ENCODE data around the gene ZNF438.

Gene ZNF438

DNA sequence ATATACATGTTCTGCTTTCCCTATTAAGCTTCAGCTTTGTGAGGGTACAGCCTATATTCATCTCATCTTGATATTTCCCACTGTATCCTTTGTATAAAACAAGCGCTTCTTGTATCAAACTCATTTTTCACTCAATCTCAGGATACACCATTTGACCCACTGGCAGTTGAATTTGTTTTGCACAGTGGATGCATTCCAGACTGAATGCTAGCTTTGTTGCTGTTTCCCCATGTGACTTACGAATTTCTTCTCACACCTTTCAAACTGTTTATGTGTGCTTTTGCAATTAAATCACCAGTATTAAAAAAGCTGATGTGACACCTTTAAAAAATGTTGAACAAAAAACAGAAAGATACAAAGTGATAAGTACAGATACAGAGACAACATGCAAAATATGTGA, 180.9 kb downstream of the ZNF438 start:
- no peak for DNase-seq

DNA sequence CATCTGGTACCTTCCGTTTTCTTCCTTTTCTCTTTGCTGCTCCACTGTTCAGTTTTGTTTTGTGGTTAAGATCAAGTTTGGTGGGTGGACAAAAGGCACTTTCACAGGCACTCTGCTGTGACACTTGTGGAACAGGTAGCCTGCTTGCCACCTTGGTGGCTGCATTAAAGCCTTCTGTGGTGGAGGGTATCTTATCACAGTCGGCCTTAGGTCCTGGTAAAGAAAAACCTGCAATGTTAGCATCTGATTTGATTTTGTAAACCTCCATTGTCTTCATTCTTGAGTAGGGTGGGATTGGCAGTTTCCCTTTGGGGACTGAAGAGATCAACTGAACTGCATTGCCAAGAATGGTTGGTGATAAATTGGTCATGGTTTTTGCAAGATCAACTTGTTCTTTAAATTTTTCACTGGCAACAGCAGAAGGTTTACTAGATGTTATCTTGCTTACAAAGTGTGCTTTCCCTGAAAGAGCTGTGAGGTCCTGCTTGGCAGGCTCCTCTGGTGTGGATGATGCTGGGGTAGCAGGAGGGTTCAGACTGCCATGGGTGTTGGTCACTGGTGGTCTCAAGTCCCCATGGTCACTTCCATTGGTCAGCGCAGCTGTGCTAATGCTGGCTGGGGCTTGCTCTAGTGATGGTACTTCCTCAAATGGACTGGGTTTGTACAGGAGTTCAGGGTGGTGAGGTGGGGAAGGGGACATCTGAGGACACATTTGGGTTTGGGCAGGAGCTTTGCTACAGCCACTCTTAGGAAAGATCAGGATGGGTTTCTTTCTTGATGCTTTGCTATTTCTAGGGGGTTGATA, 182.2 kb downstream of the ZNF438 start:
- DNase-seq: no peak

DNA sequence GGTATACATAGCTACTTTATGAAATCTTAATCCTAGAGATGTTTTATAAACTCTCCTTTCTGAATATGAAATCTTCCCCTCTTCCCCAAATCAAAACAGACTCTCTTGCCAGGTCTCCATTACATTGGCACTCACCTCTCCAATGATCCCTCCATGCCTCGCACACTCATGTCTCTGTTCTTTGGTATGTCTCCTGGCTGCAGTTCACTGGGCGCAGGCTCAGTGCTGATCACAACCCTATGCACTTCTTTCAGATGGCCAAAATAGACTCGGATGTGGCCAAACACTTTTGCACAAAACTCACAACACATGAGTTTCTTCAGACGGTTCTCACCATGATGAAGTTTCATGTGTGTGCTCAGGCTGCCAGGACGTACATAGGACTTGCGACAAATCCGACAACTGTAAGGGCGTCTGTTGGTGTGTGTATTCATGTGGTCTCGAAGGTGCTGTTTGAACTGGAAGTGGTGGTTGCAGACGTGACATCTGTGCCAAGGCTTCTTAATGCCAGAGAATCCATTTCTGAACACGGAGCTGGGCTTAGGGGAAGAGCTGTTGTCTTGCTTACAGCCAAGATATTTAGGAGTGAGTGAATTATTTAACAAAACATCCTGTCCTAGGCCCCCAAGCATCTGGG, 183.2 kb downstream of the ZNF438 start:
- no peak for DNase-seq

DNA sequence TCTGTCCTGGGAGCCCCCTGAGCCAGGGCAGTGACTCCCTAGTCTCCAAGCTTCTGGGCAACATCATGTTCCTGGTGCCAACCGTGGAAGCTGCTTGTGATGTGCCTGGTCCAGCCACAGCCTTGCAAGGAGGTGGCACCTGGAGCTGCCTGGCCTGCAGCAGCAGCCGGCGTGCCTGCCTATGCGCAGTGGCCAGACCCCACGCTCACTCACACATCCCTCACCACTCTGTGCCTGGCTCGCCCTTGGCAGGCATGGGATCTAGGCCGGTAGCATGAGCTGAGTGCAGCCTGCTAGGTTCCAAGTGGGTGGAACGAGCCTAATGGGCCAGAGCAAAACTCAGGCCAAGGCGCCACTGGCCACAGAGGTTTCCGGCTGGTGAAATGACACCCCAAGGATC, 184.0 kb downstream of the ZNF438 start:
- no peak for DNase-seq

DNA sequence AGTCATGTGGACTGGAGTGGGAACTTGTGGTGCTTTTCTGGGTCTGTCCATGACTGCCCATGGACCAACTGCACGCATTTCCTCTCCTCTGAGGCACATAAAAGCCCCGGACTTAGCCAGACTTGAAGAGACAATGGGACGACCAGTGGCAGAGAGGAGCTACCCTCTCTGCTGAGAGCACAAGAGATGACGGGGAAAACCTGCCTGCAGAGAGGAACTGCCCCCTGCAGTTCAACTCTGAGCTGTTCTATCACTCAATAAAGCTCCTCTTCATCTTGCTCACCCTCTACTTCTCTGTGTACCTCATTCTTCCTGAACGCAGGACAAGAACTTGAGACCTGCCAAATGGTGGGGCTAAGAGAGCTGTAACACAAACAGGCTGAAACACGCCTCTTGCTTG, 184.5 kb downstream of the ZNF438 start:
- no peak for DNase-seq

- DNase-seq: no peak
Observed at GRCh38 chr10:30846710-30847109, 185.0 kb downstream of the ZNF438 start.

- no peak for DNase-seq
Observed at GRCh38 chr10:30842894-30843293, 188.8 kb downstream of the ZNF438 start.

DNA sequence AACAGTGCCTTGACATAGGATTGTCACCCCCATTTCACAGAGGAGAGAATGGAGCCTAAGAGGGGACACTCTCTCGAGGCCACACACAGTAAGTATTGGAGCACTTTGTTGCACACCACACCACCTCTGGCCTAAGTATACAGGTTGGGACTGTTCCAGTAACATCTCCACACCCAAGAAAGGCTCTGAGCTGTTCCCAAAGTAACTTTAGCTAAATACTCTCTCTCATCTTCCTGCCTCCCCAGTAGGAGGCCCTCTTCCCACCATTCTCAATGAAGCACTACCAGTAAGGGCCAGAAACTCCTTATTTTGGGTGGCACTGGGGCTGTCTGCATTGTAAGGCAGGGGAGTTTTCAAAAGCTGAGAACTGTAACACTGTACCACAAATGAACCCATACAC, 189.5 kb downstream of the ZNF438 start:
- no peak for DNase-seq

- no peak for DNase-seq
Observed at GRCh38 chr10:30840395-30841050, 191.1 kb downstream of the ZNF438 start.

DNA sequence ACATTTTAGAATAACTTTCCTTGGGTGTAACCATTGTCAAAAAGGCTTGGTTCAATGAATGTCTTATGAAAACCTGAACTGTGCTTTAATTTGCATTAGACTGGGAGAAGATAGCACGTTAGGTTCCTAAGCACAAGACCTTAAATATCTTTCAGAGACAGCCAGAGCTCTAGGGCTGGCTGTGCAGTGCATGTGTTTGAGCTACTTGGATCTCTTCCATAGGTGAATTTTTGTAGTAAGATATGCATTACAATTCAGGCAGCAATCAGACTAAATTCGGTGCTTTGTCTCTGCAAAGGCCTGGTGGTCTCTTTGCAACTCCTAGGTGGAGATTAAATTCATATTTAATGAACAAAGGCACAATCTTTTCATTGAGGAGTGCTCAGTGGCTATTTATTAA, 192.0 kb downstream of the ZNF438 start:
- no peak for DNase-seq

- no peak for DNase-seq
Observed at GRCh38 chr10:30836406-30836805, 195.3 kb downstream of the ZNF438 start.

- no peak for DNase-seq
Observed at GRCh38 chr10:30835146-30835545, 196.5 kb downstream of the ZNF438 start.

DNA sequence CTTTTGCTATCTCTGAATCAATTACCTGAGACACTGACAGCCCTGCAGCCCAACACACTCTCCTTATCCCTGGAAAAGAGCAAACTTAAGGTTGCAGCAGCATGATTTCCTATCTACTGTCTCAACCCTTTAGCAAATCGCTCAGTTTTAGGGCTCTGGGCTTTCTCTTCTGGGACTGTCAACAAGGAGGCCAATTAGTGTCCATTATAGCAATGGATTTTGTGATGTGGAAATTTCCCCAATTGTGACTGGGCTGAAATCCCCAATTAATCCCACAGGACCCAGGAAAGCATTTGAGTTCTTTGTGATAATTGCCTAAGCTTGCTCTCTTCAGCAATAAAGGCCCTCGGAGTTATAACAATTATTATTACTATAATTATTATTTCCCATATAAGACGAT, 197.0 kb downstream of the ZNF438 start:
- DNase-seq: no peak

DNA sequence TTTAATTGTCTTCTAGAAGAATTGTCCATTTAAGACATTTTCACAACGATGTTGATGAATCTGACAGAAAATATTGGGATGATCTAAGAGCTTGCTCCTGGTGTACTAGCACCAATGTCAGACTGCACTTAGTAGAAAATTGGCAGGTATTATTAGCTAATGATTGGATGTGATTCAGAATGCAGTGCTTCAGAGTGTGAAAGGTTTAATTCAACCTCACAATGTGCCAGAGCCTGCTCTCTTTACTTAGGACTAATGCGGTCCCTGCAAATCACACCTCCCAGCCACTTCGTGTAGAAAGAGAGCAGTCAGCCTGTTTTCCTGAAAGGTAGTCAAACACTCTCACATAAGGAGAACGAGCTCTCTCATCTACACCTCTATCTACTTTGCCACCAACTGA, 197.5 kb downstream of the ZNF438 start:
- DNase-seq: no peak

- no peak for DNase-seq
Observed at GRCh38 chr10:30833628-30833970, 198.1 kb downstream of the ZNF438 start.

- DNase-seq: no peak
Observed at GRCh38 chr10:30832749-30833627, 198.7 kb downstream of the ZNF438 start.

DNA sequence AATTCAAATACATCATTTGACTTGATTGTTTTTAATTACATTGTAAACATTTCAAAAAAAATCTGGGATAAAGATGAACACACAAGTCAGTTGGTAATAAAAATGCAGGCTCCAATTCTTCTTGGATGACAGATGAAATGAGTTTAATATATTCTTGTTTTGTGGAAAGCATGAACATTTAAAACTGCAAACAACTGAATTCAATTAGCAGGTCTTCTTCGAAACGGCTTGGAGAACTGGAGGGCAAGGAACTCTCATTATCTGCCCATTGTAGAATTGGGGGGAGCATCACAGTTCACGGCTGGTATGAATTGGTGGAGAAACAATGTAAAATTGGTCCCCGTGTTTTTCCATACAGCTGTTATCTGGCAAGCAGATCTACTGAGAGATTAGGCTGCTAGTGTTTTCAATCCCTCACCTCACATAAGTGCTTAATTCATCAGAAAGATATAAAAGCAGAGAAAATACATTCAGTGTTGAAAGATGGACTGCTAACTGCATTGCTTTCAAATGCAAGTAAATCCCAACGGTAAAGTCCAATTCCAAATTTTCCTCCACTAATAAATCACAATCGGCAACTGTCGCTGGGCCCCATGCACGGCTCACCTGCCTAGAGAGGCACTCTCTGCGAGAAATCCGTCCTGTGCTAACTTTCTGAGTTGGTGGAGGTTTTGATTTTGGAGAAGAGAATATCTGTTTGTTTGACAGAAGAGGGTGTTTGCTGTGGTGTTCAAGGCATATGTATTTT, 199.5 kb downstream of the ZNF438 start:
- no peak for DNase-seq

GRCh38 chr10:30831426-30831825, 200.2 kb downstream of the ZNF438 start:
- DNase-seq: no peak

GRCh38 chr10:30830315-30831230, 201.1 kb downstream of the ZNF438 start:
- DNase-seq: no peak

DNA sequence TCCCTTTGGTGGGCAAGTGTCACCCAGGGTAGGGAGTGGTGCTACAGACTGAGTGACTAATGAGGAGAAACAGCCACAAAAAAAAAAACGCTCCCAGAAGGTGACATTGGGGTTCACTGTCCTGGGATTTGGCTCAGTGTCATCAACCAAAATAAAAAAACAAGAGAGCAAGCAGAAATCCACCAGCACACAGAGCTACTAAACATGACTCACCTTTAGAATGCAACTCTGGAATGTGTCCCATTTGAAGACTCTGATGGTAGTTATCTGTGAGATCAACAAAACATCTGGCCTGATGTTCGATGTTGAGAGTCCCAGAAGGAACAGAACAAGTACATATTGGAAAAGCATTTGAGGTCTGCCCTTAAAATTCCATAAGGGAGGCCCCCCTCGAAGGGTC, 201.8 kb downstream of the ZNF438 start:
- DNase-seq: no peak

Measured in hypothalamus (tissue), 51 donors.